HEK293T (cell line): ENCODE data around the gene ATP13A2.
"Not testable (repeated sequence)": the region's sequence is repeated elsewhere in the genome, so short reads cannot be mapped to it uniquely, and the experiment has no call there.

Experiments
- ARNT ChIP-seq: fragments of 450-650 bp; IDR thresholded peaks from 2 replicates; pipeline ENCODE4 v1.6.1; 2017; ENCODE audit warnings: mild to moderate bottlenecking
- BHLHE40 ChIP-seq: fragments of 450-650 bp; IDR thresholded peaks from 2 replicates; pipeline ENCODE4 v1.6.1; 2016; ENCODE audit warnings: mild to moderate bottlenecking, moderate library complexity, borderline replicate concordance
- ELF4 ChIP-seq: fragments of 450-650 bp; IDR thresholded peaks from 2 replicates; pipeline ENCODE4 v1.6.1; 2017; ENCODE audit warnings: antibody characterized with exemption
- FOXA1 ChIP-seq: fragments of 450-650 bp; IDR thresholded peaks from 2 replicates; pipeline ENCODE4 v1.6.1; 2016; ENCODE audit warnings: mild to moderate bottlenecking
- FOXM1 ChIP-seq: fragments of 450-650 bp; IDR thresholded peaks from 2 replicates; pipeline ENCODE4 v1.6.1; 2017; ENCODE audit warnings: mild to moderate bottlenecking, borderline replicate concordance
- LEF1 ChIP-seq: fragments of 450-650 bp; IDR thresholded peaks from 2 replicates; pipeline ENCODE4 v1.6.1; 2017; ENCODE audit warnings: mild to moderate bottlenecking, borderline replicate concordance
- NFRKB ChIP-seq: fragments of 450-650 bp; IDR thresholded peaks from 2 replicates; pipeline ENCODE4 v1.6.1; 2016; ENCODE audit warnings: mild to moderate bottlenecking, moderate library complexity
- SP1 ChIP-seq: fragments of 450-650 bp; IDR thresholded peaks from 2 replicates; pipeline ENCODE4 v1.6.1; 2017
- SUZ12 ChIP-seq: fragments of 450-650 bp; IDR thresholded peaks from 2 replicates; pipeline ENCODE4 v1.6.1; 2016; ENCODE audit warnings: mild to moderate bottlenecking
- TARDBP ChIP-seq: fragments of 450-650 bp; IDR thresholded peaks from 2 replicates; pipeline ENCODE4 v1.6.1; 2016

DNA sequence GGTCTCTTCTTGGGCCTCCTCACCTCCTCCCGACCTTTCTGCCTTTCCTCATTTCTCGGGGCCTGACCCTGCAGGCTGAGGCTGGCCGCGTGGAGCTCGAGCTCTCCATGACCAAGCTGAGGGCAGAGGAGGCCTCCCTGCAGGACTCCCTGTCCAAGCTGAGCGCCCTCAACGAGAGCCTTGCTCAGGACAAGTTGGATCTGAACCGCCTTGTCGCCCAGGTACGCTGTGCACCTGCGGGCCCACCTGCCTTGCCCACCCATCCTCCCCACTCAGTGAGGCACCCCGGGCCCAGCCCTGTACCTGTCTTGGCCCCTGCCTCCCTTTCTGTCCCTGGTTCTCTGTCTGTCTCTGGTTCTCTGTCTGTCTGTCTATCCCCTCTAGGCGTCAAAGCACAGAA is 65.5 kb downstream of the ATP13A2 start:
- TF ChIP-seq FOXM1, NFRKB, ELF4, FOXA1, ARNT, TARDBP, SUZ12, BHLHE40, SP1, LEF1: not testable (repeated sequence)
